GM10266 (cell line): ENCODE measurements around the gene ZCCHC7.

Experiments used
- DNase-seq: peaks from one replicate; pipeline ENCODE4 v3.0.0; 2012; ENCODE audit errors: extremely low spot score
- TF ChIP-seq, protein P1 (sequence below): IDR thresholded peaks from 2 replicates; pipeline ENCODE4 v1.5.1; 2012; ENCODE audit warnings: mild to moderate bottlenecking, low read depth; ENCODE audit not compliant: control insufficient read depth, insufficient read depth; ENCODE audit errors: missing control alignments

The ZCCHC7 gene

DNA sequence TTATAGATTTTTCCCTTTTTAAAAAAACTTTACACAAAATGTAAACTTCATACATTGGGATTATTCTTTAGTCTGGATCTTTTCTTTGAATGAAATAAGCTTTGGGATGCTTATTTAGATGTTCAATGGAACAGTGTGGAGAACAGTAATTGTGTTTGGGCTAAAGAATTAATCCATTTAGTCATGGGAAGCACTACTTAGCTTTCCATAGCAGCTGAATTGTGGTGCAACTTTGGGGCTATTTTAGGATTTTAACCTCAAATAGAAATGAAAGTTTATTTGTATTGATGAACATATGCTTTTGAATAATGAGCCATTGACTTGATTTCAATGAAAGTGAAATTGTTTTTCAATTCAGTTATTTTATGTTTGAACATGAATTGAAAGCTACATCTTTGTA, 72.4 kb downstream of the ZCCHC7 start:
- TF ChIP-seq, protein P1, sequence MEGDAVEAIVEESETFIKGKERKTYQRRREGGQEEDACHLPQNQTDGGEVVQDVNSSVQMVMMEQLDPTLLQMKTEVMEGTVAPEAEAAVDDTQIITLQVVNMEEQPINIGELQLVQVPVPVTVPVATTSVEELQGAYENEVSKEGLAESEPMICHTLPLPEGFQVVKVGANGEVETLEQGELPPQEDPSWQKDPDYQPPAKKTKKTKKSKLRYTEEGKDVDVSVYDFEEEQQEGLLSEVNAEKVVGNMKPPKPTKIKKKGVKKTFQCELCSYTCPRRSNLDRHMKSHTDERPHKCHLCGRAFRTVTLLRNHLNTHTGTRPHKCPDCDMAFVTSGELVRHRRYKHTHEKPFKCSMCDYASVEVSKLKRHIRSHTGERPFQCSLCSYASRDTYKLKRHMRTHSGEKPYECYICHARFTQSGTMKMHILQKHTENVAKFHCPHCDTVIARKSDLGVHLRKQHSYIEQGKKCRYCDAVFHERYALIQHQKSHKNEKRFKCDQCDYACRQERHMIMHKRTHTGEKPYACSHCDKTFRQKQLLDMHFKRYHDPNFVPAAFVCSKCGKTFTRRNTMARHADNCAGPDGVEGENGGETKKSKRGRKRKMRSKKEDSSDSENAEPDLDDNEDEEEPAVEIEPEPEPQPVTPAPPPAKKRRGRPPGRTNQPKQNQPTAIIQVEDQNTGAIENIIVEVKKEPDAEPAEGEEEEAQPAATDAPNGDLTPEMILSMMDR, result no peak
- no peak for DNase-seq

DNA sequence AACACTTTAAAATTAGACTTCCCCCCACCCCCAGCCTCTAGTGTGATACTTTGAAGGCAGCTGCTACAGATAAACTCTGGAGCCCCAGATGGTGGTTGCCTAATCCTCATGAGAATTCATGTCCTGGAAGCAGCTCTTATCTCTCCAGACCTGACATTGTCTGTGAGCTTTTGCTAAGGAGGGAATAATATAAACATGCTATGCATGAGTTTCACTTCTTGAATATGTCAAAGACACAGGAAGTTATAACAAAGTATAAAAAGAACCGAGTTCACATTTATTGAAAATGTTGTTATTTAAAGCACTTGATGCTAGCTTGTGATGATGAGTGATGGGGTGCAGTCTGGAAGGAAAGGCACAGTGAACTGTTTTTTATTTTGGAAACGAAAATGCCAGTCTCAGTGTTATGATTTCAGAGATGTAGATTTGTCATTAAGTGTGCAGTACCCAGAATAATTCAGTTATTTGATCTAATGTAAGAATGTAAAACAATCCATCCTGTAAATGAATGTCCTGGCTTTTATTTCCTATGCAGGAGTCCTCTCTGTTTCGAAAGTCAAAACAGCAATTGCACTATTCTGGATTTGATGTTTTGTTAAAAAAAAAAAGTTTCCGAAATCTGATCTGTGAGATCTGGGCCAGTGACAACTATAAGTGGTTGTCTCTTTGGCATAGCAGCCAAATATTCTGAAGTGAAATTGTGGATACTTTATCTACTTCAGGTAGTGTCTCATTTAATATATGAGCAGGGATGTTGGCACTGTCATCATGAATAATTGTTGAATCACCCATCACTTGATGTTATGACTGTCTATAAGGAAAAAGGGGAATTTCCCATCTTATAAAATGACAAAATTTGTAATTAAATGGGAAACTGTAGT, 77.0 kb downstream of the ZCCHC7 start:
- TF ChIP-seq, protein P1, result no peak
- DNase-seq, result peak; percentile 17

DNA sequence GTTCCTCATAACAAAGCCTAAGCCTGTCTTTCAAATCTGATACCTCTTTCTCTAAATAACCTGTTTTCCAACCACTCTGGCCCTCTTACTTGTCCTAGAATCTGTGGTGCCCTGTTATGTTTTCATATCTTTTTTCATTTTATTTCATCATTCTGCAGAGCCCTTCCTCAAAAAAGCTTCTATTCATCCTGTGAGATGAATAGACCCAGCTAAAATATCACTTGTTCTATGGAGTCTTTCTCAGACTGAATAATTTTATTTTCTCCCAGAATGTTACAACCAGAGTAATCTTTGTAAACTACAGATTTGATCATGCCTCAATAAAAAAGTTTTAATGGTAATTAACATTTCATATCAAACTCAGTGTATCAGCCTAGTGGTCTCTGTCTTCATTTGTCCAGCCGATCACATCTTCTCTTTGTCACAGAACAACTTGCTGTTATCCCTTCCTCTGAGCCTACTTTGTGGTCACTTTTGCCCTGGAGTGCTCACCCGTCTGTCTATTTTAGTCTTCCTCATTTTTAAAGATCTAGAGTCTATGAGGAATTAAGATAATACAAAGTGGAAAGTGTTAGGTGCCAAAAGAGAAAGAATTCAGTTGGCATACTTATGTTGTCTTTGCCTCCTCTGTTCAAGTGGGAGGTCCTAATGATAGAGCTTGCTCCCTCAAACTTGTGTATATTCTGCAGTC, 77.8 kb downstream of the ZCCHC7 start:
- no peak for DNase-seq
- TF ChIP-seq, protein P1, result no peak

DNA sequence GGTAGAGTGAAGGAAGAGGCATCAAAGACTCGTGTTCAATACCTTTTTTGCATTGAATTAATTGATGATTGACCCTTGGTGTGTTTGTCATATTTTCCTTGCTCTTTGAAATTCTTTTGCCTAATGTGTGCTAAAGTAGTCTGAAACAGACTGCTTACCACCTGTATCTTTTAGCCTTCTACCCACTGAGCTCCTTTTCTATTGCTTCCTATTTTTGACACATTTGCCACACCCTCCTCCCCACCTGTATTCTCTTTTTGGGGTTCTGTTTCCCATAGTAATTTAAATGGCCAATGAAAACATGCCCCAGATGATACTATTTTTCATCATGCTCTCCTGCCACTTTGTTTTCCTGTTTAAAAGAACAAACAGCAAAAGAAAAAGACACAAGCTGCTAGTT, 78.5 kb downstream of the ZCCHC7 start:
- TF ChIP-seq, protein P1, result no peak
- DNase-seq, result no peak

DNA sequence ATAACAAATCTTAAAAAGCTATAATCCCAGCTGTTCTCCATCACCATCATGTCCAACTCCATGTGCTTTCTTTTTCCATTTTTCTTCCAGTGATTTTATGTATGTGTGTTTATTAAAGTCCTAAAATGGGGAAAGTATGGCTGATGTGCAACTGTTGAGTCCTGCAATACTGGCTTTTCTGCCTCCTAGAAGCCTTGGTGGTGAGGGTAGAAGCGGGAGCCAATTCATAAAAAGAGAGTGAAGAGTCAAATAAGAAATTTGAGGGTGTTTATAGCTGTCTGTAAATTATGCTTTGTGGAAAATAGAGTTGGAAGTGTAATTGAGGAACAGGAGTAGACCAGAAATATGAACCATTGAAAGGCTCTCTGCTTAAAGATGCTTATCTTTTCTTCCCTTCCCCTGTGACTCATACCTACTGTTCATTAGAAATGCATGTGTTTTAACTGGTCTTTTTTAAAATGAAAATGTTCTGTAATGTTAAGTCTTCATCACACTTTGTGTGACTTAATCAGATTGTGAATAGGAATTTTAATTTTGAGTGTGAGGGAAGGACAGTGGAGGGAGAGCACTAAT, 80.1 kb downstream of the ZCCHC7 start:
- TF ChIP-seq, protein P1, result no peak
- no peak for DNase-seq

DNA sequence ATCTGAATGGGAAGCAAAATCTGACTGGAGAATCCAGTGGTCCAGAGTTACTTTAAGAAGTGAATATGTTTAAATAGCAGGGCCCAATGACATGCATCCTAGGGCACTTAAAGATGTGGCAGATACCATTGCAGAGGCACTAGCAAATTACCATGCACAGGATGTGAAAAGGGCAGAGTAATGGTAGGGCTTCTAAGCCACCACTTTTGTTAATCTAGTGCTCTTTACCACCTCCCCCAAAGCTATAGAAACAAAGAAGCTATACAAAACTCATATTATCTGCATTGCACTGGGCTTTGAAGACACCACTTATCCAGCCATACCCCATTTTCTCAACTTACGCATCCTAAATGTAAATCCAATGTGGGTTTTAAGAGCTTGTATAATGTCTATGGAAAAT, 81.2 kb downstream of the ZCCHC7 start:
- TF ChIP-seq, protein P1, result no peak
- DNase-seq, result no peak
